Activated naive CD4-positive, alpha-beta T cell treated with anti-CD3 and anti-CD28 coated beads, Interleukin-2, amount 50 U/mL, for 24 hours (primary cell): ENCODE data around the gene TUNAR.

Experiments used
- H3K27ac Mint-ChIP-seq: one replicate; pipeline ENCODE4 v1.8.0; 2021; ENCODE audit warnings: mild to moderate bottlenecking, mixed read lengths
- H3K27me3 Mint-ChIP-seq: one replicate; pipeline ENCODE4 v1.8.0; 2021; ENCODE audit warnings: mixed read lengths
- H3K36me3 Mint-ChIP-seq: one replicate; pipeline ENCODE4 v1.8.0; 2021; ENCODE audit warnings: mixed read lengths
- H3K4me1 Mint-ChIP-seq: one replicate; pipeline ENCODE4 v1.8.0; 2021; ENCODE audit warnings: mixed read lengths
- H3K4me3 Mint-ChIP-seq: one replicate; pipeline ENCODE4 v1.8.0; 2021; ENCODE audit warnings: mild to moderate bottlenecking, mixed read lengths
- H3K9me3 Mint-ChIP-seq: one replicate; pipeline ENCODE4 v1.8.0; 2021; ENCODE audit warnings: mixed read lengths

TUNAR gene

DNA sequence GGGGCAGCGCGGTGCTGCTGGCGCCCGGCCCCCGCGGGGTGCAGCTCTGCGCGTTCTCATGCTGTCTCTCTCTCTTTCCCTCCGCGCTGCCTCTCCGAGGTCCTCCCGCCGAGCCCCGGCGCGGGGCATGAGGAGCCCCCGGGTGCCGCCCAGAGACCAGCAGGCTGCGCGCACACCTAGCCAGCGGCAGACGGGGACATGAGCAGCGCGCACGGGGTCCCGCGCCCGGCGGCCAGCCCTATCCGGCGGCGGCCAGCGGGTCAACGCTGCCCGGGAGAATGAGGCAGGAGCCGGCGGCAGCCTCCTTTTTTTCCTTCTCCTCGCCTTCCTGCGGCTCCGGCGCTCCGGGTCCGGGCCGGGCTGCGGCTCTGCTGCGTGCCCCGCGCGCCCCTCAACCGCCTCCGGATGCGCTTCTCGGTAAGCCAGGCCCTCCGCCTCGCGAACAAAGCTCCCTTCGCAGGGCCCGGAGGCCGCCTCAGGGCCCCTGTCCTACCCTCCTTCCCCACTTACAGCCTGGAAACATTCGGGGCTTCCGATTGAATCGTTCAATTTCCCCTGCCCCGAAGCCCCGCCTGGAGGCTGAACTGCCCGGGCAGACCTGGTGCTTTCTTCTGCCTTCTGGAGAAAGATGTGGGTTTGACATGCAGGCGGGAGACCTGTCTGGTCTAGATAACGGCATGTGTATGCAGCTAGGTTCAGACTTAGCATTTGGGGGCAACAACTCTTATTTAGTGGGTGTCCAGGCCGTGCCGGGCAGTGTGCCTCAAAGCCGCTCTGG, at the start of gene TUNAR:
Gene TUNAR, plus strand, starts transcription at position 72 of the 778 bp plus-strand sequence.
- Mint-ChIP-seq H3K9me3 (no peaks in the 10 kb centered on the region), H3K27me3 (peaks cover 22% of the 10 kb centered on the region), H3K27ac (no peak within 1 kb of the TSS), H3K4me3 (peak within 1 kb of the TSS; percentile 9), H3K36me3 (no peaks in the 10 kb centered on the region), H3K4me1 (peaks cover 6% of the 10 kb centered on the region)

DNA sequence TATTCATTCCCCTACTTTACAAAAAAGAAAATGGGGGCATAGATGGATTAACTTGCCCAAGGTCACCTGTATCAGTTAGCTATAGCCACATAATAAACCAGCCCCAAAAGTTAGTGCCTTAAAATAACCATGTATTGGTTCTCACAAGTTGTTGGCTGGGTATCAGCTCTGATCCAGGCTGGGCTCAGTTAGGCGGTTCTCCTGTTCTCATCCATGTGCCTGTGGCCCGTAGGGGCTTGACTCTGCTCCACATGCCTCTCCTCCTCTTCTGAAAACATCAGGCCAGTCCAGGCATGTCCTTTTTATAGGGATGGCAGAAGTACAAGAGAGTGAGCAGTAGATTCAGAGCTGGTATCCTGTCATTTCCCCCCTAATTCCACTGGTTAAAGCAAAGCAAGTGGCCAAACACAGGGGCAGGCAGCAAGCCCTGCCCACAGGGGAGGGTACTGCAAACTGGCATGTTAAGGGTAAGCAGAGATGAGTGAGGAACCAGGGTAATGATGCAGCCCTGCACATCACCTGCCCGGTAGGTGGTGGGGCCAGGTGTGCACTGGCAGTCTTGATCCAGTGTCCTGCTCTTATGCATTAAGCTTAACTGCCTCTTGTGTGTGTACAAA, 47.9 kb upstream of the TUNAR start:
- Mint-ChIP-seq H3K36me3 (no peaks in the 10 kb centered on the region), H3K27me3 (peaks cover 12% of the 10 kb centered on the region), H3K4me1 (no peaks in the 10 kb centered on the region), H3K9me3 (no peaks in the 10 kb centered on the region), H3K27ac (no peak overlapping the region), H3K4me3 (no peak overlapping the region)

DNA sequence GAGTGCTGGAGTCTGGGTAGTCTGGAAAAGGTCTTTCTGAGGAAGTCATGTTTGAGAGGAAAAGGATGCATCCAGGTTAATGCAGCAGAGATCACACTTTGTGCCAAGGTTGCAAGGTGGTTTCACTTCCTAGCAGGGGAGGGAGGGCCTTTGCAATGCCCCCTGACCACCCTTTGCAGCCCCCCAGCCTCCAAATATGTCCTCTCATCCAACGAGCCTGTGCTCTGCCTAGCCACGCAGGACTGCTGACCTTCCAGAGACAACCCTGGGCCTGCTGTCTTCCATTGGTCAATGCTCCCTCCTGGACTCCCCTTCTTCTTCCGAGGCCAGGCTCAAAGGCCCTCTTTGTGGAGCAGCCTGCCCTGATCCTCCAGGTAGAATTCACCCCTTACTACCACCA, 47.3 kb upstream of the TUNAR start:
- peaks cover 12% of the 10 kb centered on the region for H3K27me3 Mint-ChIP-seq
- no peak overlapping the region for H3K27ac Mint-ChIP-seq
- no peak overlapping the region for H3K4me3 Mint-ChIP-seq
- no peaks in the 10 kb centered on the region for H3K4me1 Mint-ChIP-seq
- no peaks in the 10 kb centered on the region for H3K36me3 Mint-ChIP-seq
- H3K9me3 Mint-ChIP-seq, result no peaks in the 10 kb centered on the region

DNA sequence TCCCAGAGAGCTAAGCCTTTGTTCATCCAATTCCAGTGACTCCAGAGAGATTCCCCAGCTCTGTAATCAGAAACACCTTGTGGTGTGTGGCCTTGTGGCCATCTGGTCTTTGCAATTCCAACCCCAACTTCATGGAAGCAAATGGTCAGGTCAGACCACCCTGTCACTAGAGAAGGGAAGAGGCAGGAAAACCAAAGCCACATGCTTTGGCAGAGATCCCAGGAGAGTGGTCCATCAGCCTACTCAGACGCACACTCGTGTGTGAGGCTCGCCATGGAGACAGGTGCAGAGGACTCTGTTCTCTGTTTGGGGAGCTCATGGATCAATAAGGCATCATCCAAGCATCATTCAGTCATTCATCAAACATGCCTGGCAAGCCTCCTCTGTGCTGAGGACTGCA, 46.2 kb upstream of the TUNAR start:
- Mint-ChIP-seq H3K27ac (no peak overlapping the region), H3K4me1 (no peaks in the 10 kb centered on the region), H3K9me3 (no peaks in the 10 kb centered on the region), H3K27me3 (peaks cover 12% of the 10 kb centered on the region), H3K4me3 (no peak overlapping the region), H3K36me3 (no peaks in the 10 kb centered on the region)

DNA sequence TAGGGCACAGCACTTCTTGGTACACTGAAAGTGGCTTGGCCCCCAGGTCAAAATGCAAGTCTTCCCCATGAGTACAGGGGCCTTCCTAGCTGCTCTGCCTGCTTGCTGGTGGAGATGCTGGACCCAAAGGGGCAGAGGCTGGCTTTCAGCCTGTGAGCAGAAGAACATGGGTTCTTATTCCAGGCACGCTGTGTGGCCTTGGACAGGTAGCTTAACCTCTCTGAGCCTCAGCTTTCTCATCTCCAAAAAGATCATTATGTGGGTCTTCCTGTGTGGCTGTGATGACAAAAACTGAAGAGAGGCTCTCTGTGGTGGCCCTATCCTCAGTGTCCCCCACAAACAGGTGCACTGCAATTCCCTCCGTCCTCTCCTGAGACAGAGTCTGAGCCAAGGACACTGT, 45.6 kb upstream of the TUNAR start:
- no peaks in the 10 kb centered on the region for H3K36me3 Mint-ChIP-seq
- peaks cover 14% of the 10 kb centered on the region for H3K27me3 Mint-ChIP-seq
- H3K4me3 Mint-ChIP-seq, result no peak overlapping the region
- no peaks in the 10 kb centered on the region for H3K4me1 Mint-ChIP-seq
- no peak overlapping the region for H3K27ac Mint-ChIP-seq
- H3K9me3 Mint-ChIP-seq, result no peaks in the 10 kb centered on the region

DNA sequence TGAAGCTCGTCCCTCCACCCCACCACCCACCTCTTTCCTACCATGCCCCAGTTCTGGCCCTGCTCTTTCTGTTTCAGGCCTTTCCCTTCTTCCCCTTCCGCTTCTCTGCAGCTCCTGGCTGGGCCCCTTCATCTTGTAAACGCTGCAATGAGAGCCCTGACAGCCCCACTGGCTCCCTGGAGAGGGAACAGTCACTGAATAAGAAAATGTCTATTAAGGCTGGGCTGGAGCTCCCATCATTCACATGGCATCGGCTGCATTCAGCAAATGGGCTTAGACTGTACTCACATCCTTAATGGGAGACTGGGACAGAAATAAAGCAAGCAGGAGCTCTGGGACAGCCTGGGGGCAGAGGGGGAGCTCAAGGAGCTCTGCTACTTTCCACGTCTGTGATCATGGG, 45.2 kb upstream of the TUNAR start:
- Mint-ChIP-seq H3K36me3 (no peaks in the 10 kb centered on the region), H3K27ac (no peak overlapping the region), H3K4me1 (no peaks in the 10 kb centered on the region), H3K9me3 (no peaks in the 10 kb centered on the region), H3K27me3 (peaks cover 14% of the 10 kb centered on the region), H3K4me3 (no peak overlapping the region)

DNA sequence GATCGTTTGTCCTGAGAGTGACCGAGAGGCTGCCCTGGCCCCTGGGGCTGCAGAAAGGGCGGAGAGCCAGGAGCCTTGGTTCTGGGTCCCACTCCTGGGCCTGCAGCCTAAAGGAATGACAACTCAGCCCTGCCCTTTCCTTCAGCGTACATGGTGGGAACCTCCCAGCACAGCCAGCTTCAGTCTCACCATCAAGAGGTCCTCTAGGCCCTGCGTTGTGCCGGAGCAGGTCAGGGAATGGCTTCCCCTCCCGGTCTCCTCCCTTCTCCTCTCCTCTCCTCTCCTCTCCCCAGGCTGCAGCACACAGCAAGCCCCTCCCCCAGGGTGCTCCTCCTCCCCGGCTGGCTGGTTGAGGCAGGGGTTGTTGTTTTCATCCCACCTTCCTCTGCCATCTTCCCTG, 44.6 kb upstream of the TUNAR start:
- H3K4me1 Mint-ChIP-seq, result no peaks in the 10 kb centered on the region
- H3K27me3 Mint-ChIP-seq, result peaks cover 14% of the 10 kb centered on the region
- no peak overlapping the region for H3K27ac Mint-ChIP-seq
- H3K4me3 Mint-ChIP-seq, result no peak overlapping the region
- no peaks in the 10 kb centered on the region for H3K9me3 Mint-ChIP-seq
- H3K36me3 Mint-ChIP-seq, result no peaks in the 10 kb centered on the region

DNA sequence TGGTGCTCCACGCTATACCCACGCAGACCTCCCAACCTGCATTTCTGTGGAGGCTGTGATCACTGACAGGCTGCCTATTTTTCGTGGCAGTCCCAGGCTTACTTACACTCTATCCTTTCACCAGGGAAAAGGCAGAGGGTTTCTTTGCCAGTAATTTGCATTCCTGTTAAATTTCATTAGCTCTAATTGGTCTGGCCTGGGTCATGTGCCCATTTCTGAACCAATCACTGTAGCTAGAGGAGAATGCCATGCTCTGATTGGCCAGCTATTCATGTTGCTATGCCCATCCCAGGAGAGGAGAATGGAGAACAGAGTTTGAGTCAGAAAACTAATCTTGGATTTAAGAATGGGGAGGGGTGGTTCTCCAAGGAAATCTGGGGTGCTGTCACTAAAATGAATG, 43.2 kb upstream of the TUNAR start:
- Mint-ChIP-seq H3K4me1 (no peaks in the 10 kb centered on the region), H3K27me3 (peaks cover 11% of the 10 kb centered on the region), H3K27ac (no peak overlapping the region), H3K9me3 (no peaks in the 10 kb centered on the region), H3K4me3 (no peak overlapping the region), H3K36me3 (no peaks in the 10 kb centered on the region)

DNA sequence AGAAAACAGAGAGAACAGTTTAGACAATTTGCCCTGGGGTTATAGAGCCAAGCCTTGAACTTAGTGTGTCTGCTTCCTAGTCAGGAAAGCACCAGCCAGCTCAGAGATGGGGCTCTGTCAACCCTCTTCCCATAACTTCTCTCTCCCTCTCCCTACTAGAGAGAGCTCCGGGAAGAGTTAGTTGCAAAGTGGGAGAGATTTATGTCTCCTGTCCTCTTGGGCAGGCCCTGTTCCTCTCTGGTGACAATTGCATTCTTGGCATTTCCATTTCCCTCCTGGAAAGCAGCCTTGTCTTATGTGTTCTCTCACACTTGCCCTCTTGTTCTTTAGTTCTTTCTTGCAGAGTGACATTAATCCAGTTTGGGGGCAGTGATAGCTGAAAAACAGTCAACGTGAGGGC, 42.1 kb upstream of the TUNAR start:
- H3K4me1 Mint-ChIP-seq, result no peaks in the 10 kb centered on the region
- no peaks in the 10 kb centered on the region for H3K36me3 Mint-ChIP-seq
- no peak overlapping the region for H3K4me3 Mint-ChIP-seq
- no peaks in the 10 kb centered on the region for H3K9me3 Mint-ChIP-seq
- H3K27ac Mint-ChIP-seq, result no peak overlapping the region
- H3K27me3 Mint-ChIP-seq, result peaks cover 11% of the 10 kb centered on the region

DNA sequence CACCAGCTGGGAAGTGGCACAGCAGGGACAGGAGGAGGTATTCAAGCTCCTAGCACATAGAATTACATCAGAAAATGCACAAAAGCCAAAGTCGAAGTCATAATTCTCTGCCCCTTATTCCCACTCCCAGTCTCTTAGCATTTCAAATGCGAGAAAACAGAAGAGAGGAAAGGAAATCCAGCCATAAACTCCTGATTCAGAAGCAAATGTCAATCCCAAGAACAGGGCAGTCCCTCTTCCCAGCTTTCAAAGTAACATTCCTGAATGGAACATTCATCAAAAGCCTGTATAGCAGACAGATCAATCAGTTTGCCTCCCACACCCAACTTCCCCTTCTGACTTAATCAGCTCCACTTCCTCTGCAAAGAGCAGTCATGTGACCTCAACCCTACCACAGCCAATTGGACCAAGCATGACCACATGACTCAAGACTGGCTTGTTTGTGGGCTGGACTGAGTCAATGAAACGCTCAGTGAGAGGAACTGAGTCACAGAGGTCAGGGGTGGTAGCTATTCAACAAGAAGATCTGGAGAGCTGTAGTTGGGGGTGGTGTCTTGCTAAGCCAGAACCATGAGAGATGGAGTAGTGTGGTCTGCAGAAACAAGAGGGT, 41.4 kb upstream of the TUNAR start:
- Mint-ChIP-seq H3K9me3 (no peaks in the 10 kb centered on the region), H3K27me3 (peaks cover 11% of the 10 kb centered on the region), H3K36me3 (no peaks in the 10 kb centered on the region), H3K4me3 (no peak overlapping the region), H3K27ac (no peak overlapping the region), H3K4me1 (no peaks in the 10 kb centered on the region)

DNA sequence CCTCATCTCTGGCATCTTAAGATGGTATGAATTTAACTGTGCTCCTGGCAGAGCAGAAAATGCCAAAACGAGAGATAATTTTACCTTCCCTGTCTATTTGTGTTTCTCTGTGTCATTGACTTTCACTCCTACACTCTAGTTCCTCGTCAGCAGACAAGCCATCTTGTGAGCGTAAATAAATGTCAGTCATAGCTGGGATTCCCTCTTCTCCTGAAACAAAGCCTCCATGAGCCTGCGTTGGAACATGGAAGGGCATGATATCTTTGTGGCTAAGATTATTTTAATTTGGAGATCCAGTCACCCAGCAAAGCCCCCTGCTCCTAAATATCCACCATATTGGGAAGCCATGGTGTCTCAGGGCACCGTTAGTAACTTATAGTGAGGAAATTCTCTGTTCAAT, 37.8 kb upstream of the TUNAR start:
- Mint-ChIP-seq H3K27ac (no peak overlapping the region), H3K36me3 (no peaks in the 10 kb centered on the region), H3K27me3 (peaks cover 2% of the 10 kb centered on the region), H3K4me3 (no peak overlapping the region), H3K4me1 (no peaks in the 10 kb centered on the region), H3K9me3 (no peaks in the 10 kb centered on the region)

DNA sequence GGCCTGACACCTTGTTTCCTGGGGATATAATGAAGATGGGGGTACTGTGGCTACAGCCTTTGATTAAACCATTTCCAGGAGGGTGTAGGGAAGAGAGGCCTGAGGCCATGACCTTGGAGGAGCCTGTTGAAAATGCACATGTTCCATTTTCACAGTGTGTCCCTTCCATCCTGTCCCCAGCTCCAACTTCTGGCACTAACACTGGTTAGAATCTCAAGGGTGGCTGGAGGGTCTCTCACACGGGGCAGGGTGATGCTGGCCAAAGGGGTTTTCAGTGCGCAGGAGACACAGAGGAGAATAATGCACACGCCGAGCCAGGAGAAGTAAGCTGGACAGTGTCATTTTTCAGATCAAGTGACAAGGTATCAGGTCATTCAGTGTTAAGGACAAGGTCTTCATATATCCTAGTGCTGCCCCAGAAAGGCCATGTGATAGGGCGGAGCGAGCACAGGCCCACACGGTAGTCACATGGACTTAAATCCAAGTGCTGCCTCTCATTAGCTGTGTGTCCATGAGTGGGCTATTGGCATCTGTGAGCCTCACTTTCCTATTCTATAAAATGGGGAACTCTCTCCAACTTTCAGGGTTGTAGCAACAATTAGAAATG, 36.4 kb upstream of the TUNAR start:
- H3K4me3 Mint-ChIP-seq, result no peak overlapping the region
- H3K27ac Mint-ChIP-seq, result no peak overlapping the region
- no peaks in the 10 kb centered on the region for H3K9me3 Mint-ChIP-seq
- H3K36me3 Mint-ChIP-seq, result no peaks in the 10 kb centered on the region
- H3K4me1 Mint-ChIP-seq, result no peaks in the 10 kb centered on the region
- peaks cover 2% of the 10 kb centered on the region for H3K27me3 Mint-ChIP-seq

DNA sequence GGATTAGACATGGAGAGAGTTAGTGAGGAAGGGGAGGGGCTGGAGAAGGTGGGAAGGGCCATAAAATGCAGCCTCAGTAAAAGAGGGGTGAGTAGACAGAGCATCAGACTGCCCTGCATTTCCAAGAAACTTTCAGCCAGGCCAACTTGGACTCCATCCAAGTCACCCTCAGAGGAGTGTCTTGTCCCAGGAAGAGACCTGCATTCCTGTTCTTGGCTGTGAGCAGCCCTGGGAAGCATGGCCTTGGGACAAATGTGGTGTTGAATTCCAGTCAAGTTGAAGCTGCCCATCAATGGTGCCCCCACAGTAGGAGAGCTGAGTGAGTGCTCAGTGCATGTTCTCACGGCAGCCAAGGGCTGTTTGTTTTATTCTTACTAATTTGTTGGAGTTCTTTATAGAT, 35.0 kb upstream of the TUNAR start:
- Mint-ChIP-seq H3K4me1 (no peaks in the 10 kb centered on the region), H3K27ac (no peak overlapping the region), H3K4me3 (no peak overlapping the region), H3K36me3 (no peaks in the 10 kb centered on the region), H3K9me3 (no peaks in the 10 kb centered on the region), H3K27me3 (peaks cover under 1% of the 10 kb centered on the region)

DNA sequence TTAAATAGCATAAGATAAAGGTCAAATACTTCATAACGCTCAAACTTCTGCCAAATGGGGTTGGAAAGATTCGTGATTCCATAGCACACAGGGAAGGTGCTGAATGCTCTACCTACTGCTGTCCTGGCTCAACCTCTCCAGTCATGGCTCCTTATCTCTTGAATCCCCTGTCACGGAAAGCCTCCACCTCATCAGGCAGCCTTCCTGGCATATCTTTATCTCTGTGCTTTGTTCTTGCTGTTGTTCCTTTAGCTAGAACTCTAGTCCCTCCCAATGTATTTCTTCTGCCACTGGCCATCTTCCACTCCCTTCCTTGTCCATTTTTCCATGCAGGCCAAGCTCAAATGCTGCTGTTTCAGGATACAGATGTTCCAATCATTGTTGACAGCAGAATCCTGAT, 26.9 kb upstream of the TUNAR start:
- H3K9me3 Mint-ChIP-seq, result peaks cover 5% of the 10 kb centered on the region
- H3K36me3 Mint-ChIP-seq, result no peaks in the 10 kb centered on the region
- H3K4me1 Mint-ChIP-seq, result no peaks in the 10 kb centered on the region
- peaks cover 14% of the 10 kb centered on the region for H3K27me3 Mint-ChIP-seq
- no peak overlapping the region for H3K27ac Mint-ChIP-seq
- no peak overlapping the region for H3K4me3 Mint-ChIP-seq

DNA sequence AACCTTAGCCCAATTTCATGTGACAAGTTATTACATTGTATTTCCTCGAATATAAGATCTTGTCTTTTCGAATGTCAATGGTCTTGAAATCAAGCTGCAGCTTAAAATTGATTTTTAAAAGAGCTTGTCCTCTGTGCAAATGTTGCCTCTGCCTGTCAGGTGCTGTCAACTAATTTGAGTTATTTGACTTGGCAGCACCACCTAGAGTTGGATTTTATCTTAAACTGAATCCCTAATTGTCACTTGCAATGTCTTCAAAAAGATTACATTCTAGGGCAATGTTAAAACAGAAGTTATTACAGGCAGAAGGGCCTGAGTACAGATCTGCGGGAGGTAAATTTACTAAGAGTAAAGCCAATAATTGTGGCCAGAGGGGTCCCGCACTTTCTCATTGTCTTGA, 26.2 kb upstream of the TUNAR start:
- H3K36me3 Mint-ChIP-seq, result no peaks in the 10 kb centered on the region
- H3K9me3 Mint-ChIP-seq, result peaks cover 5% of the 10 kb centered on the region
- H3K4me1 Mint-ChIP-seq, result no peaks in the 10 kb centered on the region
- peaks cover 14% of the 10 kb centered on the region for H3K27me3 Mint-ChIP-seq
- no peak overlapping the region for H3K27ac Mint-ChIP-seq
- H3K4me3 Mint-ChIP-seq, result no peak overlapping the region

DNA sequence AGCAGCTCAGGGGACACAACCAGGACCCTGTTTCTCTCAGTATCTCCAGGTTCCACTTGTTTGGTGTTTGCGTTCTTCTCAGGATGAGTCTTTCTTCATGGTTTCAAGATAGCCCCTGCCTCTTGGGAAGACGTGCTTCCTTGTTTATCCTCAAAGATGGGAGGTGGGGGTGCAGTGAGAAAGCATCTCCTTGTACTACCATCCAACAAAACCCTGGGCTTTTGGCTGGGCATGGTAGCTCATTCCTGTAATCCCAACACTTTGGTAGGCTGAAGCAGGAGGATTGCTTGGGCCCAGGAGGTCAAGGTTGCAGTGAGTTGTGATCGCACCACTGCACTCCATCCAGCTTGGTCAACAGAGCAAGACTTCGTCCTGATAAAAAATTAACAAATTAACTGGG, 21.0 kb upstream of the TUNAR start:
- peaks cover 5% of the 10 kb centered on the region for H3K9me3 Mint-ChIP-seq
- no peak overlapping the region for H3K4me3 Mint-ChIP-seq
- peaks cover 19% of the 10 kb centered on the region for H3K27me3 Mint-ChIP-seq
- no peaks in the 10 kb centered on the region for H3K4me1 Mint-ChIP-seq
- no peak overlapping the region for H3K27ac Mint-ChIP-seq
- H3K36me3 Mint-ChIP-seq, result no peaks in the 10 kb centered on the region
